22Rv1 (cell line): Measurements from ENCODE around the gene FARSA.

Experiments
- ZFX ChIP-seq: fragments of 450-650 bp; IDR thresholded peaks from 2 replicates; pipeline ENCODE4 v1.6.1; 2017; ENCODE audit warnings: antibody characterized with exemption, borderline replicate concordance
- TF ChIP-seq, protein P1 (sequence below): fragments of 450-650 bp; IDR thresholded peaks from 2 replicates; pipeline ENCODE4 v1.5.1; 2017; ENCODE audit warnings: mild to moderate bottlenecking

DNA sequence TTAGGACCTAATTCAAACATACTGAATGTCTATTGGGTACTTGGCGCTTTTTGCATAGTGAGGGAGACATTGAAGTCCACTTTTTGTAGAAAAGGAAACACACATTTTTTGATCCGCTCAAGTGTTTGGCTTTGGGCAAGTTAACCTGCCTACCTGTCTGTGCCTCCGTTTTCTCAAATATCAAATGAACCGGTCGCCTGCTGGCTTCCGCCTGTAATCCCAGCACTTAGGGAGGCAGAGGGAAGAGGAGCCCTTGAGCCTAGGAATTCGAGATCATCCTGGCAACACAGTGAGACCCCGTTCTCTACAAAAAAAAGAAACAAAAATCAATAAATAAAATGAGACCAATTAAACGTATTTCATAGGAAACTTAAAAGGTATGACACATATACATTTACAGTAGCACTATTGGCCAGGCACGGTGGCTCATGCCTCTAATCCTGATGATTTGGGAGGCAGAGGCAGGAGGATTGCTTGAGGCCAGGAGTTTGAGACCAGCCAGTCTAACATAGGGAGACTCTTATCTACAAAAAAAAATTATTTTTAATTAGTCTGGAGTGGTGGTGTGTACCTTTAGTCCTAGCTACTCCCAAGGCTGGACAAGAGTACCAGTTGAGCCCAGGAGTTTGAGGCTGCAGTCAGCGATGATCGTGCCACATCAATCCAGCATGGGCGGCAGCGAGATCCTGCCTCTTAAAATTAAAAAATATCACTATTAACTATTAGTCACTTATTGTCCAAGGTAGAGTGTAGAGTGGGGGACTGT lies 13.4 kb upstream of the FARSA start:
- TF ChIP-seq, protein P1, sequence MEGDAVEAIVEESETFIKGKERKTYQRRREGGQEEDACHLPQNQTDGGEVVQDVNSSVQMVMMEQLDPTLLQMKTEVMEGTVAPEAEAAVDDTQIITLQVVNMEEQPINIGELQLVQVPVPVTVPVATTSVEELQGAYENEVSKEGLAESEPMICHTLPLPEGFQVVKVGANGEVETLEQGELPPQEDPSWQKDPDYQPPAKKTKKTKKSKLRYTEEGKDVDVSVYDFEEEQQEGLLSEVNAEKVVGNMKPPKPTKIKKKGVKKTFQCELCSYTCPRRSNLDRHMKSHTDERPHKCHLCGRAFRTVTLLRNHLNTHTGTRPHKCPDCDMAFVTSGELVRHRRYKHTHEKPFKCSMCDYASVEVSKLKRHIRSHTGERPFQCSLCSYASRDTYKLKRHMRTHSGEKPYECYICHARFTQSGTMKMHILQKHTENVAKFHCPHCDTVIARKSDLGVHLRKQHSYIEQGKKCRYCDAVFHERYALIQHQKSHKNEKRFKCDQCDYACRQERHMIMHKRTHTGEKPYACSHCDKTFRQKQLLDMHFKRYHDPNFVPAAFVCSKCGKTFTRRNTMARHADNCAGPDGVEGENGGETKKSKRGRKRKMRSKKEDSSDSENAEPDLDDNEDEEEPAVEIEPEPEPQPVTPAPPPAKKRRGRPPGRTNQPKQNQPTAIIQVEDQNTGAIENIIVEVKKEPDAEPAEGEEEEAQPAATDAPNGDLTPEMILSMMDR, result no peak
- no peak for TF ChIP-seq ZFX
